NB4 (cell line): ENCODE results near the gene PYY.

Experiments used
- MYC ChIP-seq: IDR thresholded peaks from 2 replicates; pipeline ENCODE4 v1.6.1; 2011; ENCODE audit warnings: low read depth, low read length
- POLR2A ChIP-seq: IDR thresholded peaks from 2 replicates; pipeline ENCODE4 v1.6.1; 2011; ENCODE audit warnings: mild to moderate bottlenecking; ENCODE audit not compliant: insufficient read length; ENCODE audit errors: extremely low read depth
- TF ChIP-seq, protein P1 (sequence below): IDR thresholded peaks from one replicate; pipeline ENCODE4 v1.5.1; 2012; ENCODE audit warnings: low read depth, low read length
- TF ChIP-seq, protein P2 (sequence below): IDR thresholded peaks from 2 replicates; pipeline ENCODE4 v1.6.1; 2011; ENCODE audit warnings: low read depth, low read length

DNA sequence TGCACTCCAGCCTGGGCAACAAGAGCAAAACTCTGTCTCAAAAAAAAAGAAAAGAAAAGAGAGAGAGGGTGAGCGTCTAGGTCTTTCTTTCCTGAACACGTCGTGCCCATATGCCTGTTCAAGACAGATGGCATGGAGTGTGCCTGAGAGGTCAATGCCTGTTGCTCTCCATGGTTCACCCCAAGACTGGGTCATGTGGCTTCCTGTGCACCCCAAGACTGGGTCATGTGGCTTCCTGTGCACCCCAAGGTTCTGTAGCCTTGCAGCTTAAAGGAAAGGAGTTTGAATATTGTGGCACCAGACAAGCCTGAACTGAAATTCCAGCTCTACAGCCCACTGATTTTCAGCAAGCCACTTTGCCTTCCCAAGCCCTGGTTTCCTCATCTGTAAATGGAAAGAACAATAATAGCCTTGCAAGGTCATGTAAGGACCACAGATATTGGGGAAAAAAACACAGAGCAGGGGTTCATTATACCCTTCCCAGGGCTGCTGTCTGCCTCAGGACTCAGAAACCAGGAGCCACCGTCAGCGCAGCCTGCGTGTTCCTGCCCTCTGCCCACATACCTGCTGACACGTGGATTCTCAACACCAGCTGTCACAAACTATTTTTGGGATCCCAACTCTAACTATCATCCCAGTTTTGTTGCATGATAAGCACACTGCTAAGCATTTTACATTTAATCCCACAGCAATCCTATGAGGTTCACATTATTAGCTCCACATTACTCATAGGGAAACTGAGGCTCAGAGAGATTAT is 32.7 kb upstream of the PYY start:
- TF ChIP-seq, protein P1, sequence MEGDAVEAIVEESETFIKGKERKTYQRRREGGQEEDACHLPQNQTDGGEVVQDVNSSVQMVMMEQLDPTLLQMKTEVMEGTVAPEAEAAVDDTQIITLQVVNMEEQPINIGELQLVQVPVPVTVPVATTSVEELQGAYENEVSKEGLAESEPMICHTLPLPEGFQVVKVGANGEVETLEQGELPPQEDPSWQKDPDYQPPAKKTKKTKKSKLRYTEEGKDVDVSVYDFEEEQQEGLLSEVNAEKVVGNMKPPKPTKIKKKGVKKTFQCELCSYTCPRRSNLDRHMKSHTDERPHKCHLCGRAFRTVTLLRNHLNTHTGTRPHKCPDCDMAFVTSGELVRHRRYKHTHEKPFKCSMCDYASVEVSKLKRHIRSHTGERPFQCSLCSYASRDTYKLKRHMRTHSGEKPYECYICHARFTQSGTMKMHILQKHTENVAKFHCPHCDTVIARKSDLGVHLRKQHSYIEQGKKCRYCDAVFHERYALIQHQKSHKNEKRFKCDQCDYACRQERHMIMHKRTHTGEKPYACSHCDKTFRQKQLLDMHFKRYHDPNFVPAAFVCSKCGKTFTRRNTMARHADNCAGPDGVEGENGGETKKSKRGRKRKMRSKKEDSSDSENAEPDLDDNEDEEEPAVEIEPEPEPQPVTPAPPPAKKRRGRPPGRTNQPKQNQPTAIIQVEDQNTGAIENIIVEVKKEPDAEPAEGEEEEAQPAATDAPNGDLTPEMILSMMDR = no peak
- TF ChIP-seq POLR2A = no peak
- no peak for TF ChIP-seq MYC
- TF ChIP-seq, protein P2, sequence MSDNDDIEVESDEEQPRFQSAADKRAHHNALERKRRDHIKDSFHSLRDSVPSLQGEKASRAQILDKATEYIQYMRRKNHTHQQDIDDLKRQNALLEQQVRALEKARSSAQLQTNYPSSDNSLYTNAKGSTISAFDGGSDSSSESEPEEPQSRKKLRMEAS = no peak
